H1 (cell line): ENCODE data around the gene PDE2A. TPM values are rescaled to one million over a fixed set of nuclear protein-coding genes. Genes with fewer than 3 reads are reported as not detected.

Experiments
- ASH2L ChIP-seq: fragments of 200-600, 300-600 bp; sonication (generic); IDR thresholded peaks from one replicate; pipeline ENCODE4 v1.7.1; 2017; ENCODE audit warnings: low read length
- EZH2 ChIP-seq: fragments of 200-600 bp; sonication (generic); IDR thresholded peaks from 2 replicates; pipeline ENCODE4 v1.7.1; 2012; ENCODE audit warnings: low read depth, mild to moderate bottlenecking, moderate library complexity, low read length, inconsistent platforms; ENCODE audit not compliant: severe bottlenecking
- GTF2F1 ChIP-seq: IDR thresholded peaks from 2 replicates; pipeline ENCODE4 v1.6.1; 2012; ENCODE audit warnings: low read depth, low read length, improper control_type of control experiment, borderline replicate concordance
- KDM4A ChIP-seq: IDR thresholded peaks from one replicate; pipeline ENCODE4 v1.7.1; 2012; ENCODE audit warnings: low read depth, mild to moderate bottlenecking, moderate library complexity, low read length, inconsistent platforms; ENCODE audit not compliant: severe bottlenecking
- RNF2 ChIP-seq: fragments of 200-900, 300-1000 bp; sonication (generic); IDR thresholded peaks from 2 replicates; pipeline ENCODE4 v1.7.1; 2016; ENCODE audit warnings: borderline replicate concordance, low read depth, mild to moderate bottlenecking, antibody characterized with exemption, low read length; ENCODE audit not compliant: poor library complexity, severe bottlenecking; ENCODE audit errors: missing control alignments
- SIN3A ChIP-seq, 2 experiments: IDR thresholded peaks in 1 of 2; conservative IDR thresholded peaks in 1 of 2; 2 replicates each; pipeline ENCODE4 v1.6.1; 2011 to 2012; ENCODE audit warnings: low read length in 2 of 2, improper control_type of control experiment in 1 of 2, low read depth in 1 of 2, mild to moderate bottlenecking in 1 of 2
- SP4 ChIP-seq: IDR thresholded peaks from 2 replicates; pipeline ENCODE4 v1.6.1; 2012; ENCODE audit warnings: low read length, inconsistent platforms
- USF2 ChIP-seq: IDR thresholded peaks from 2 replicates; pipeline ENCODE4 v1.6.1; 2011; ENCODE audit warnings: low read length, improper control_type of control experiment
- polyA plus RNA-seq, 7 experiments: library from polyadenylated mRNA; depleted of rRNA in 3 of 7; stranded (reverse) in 5 of 7; unstranded in 2 of 7; fragments of >200 nt in 5 of 7; fragments of 200-250 nt in 2 of 7; gene quantifications; 1 replicate in 5 of 7; 2 replicates in 1 of 7; 4 replicates in 1 of 7; pipeline versions ENCODE4 v1.2.1 to v1.2.3, GENCODE V29; 2011 to 2013; ENCODE audit warnings: missing spikeins in 2 of 7, mixed read lengths in 2 of 7
- total RNA-seq: library from RNA; stranded (reverse); fragmentation: NEBNext Ultra II Directional; extraction: Animal tissue kit (Norgen Biotek cat#: 25700); gene quantifications from 2 replicates; pipeline ENCODE4 v1.2.1, GENCODE V29; 2021
- TF ChIP-seq, protein P1 (sequence below): fragments of 300-600 bp; sonication (generic); IDR thresholded peaks from 2 replicates; pipeline ENCODE4 v1.7.1; 2012; ENCODE audit warnings: low read length, moderate library complexity, mild to moderate bottlenecking, inconsistent platforms; ENCODE audit not compliant: insufficient replicate concordance

PDE2A gene
- total and polyA plus RNA-seq, 2 of the 8 experiments (the other 6 are each of a cell fraction or from before 2014, with no cell fraction given), result 3.4 to 7.1 TPM

GRCh38 chr11:72561856-72562255 lies 112.4 kb downstream of the PDE2A start (continued):
- TF ChIP-seq, protein P1, sequence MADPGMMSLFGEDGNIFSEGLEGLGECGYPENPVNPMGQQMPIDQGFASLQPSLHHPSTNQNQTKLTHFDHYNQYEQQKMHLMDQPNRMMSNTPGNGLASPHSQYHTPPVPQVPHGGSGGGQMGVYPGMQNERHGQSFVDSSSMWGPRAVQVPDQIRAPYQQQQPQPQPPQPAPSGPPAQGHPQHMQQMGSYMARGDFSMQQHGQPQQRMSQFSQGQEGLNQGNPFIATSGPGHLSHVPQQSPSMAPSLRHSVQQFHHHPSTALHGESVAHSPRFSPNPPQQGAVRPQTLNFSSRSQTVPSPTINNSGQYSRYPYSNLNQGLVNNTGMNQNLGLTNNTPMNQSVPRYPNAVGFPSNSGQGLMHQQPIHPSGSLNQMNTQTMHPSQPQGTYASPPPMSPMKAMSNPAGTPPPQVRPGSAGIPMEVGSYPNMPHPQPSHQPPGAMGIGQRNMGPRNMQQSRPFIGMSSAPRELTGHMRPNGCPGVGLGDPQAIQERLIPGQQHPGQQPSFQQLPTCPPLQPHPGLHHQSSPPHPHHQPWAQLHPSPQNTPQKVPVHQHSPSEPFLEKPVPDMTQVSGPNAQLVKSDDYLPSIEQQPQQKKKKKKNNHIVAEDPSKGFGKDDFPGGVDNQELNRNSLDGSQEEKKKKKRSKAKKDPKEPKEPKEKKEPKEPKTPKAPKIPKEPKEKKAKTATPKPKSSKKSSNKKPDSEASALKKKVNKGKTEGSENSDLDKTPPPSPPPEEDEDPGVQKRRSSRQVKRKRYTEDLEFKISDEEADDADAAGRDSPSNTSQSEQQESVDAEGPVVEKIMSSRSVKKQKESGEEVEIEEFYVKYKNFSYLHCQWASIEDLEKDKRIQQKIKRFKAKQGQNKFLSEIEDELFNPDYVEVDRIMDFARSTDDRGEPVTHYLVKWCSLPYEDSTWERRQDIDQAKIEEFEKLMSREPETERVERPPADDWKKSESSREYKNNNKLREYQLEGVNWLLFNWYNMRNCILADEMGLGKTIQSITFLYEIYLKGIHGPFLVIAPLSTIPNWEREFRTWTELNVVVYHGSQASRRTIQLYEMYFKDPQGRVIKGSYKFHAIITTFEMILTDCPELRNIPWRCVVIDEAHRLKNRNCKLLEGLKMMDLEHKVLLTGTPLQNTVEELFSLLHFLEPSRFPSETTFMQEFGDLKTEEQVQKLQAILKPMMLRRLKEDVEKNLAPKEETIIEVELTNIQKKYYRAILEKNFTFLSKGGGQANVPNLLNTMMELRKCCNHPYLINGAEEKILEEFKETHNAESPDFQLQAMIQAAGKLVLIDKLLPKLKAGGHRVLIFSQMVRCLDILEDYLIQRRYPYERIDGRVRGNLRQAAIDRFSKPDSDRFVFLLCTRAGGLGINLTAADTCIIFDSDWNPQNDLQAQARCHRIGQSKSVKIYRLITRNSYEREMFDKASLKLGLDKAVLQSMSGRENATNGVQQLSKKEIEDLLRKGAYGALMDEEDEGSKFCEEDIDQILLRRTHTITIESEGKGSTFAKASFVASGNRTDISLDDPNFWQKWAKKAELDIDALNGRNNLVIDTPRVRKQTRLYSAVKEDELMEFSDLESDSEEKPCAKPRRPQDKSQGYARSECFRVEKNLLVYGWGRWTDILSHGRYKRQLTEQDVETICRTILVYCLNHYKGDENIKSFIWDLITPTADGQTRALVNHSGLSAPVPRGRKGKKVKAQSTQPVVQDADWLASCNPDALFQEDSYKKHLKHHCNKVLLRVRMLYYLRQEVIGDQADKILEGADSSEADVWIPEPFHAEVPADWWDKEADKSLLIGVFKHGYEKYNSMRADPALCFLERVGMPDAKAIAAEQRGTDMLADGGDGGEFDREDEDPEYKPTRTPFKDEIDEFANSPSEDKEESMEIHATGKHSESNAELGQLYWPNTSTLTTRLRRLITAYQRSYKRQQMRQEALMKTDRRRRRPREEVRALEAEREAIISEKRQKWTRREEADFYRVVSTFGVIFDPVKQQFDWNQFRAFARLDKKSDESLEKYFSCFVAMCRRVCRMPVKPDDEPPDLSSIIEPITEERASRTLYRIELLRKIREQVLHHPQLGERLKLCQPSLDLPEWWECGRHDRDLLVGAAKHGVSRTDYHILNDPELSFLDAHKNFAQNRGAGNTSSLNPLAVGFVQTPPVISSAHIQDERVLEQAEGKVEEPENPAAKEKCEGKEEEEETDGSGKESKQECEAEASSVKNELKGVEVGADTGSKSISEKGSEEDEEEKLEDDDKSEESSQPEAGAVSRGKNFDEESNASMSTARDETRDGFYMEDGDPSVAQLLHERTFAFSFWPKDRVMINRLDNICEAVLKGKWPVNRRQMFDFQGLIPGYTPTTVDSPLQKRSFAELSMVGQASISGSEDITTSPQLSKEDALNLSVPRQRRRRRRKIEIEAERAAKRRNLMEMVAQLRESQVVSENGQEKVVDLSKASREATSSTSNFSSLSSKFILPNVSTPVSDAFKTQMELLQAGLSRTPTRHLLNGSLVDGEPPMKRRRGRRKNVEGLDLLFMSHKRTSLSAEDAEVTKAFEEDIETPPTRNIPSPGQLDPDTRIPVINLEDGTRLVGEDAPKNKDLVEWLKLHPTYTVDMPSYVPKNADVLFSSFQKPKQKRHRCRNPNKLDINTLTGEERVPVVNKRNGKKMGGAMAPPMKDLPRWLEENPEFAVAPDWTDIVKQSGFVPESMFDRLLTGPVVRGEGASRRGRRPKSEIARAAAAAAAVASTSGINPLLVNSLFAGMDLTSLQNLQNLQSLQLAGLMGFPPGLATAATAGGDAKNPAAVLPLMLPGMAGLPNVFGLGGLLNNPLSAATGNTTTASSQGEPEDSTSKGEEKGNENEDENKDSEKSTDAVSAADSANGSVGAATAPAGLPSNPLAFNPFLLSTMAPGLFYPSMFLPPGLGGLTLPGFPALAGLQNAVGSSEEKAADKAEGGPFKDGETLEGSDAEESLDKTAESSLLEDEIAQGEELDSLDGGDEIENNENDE, result no peak
- TF ChIP-seq SP4, result no peak
- no peak for TF ChIP-seq RNF2
- TF ChIP-seq KDM4A, result no peak
- TF ChIP-seq EZH2, result no peak
- TF ChIP-seq ASH2L, result no peak
- no peak for TF ChIP-seq USF2
- no peak for TF ChIP-seq GTF2F1
- no peak for TF ChIP-seq SIN3A (conservative IDR thresholded peaks at IDR 0.05 in 1 of 2, IDR thresholded peaks at IDR 0.05 in 1 of 2; ENCODE audit: low read depth in 1 of 2, low read length in 2 of 2)
